ENCODE results near the gene OR6Q1.
"Not testable (repeated sequence)": the region's sequence is repeated elsewhere in the genome, so short reads cannot be mapped to it uniquely, and the experiment has no call there.

The OR6Q1 gene

GRCh38 chr11:58030653-58031052 lies at the start of gene OR6Q1:
OR6Q1 (plus strand) TSS chr11:58030953; CDS start chr11:58030953, 0 bp downstream.
- DNase-seq (ENCODE audit: low spot score): no peak

GRCh38 chr11:57981536-57981935 lies 49.2 kb upstream of the OR6Q1 start:
- DNase-seq (ENCODE audit: low spot score): no peak

GRCh38 chr11:57982776-57983175 lies 48.0 kb upstream of the OR6Q1 start:
- no peak for DNase-seq (ENCODE audit: low spot score)

GRCh38 chr11:57983191-57983590 lies 47.6 kb upstream of the OR6Q1 start:
- DNase-seq (ENCODE audit: low spot score): no peak

- DNase-seq (ENCODE audit: low spot score): not testable (repeated sequence)
Measured at GRCh38 chr11:57999523-57999922, 31.2 kb upstream of the OR6Q1 start.

- not testable (repeated sequence) for DNase-seq (ENCODE audit: low spot score)
Measured at GRCh38 chr11:58000021-58000420, 30.7 kb upstream of the OR6Q1 start.

GRCh38 chr11:58000699-58001098 lies 30.1 kb upstream of the OR6Q1 start:
- no peak for DNase-seq (ENCODE audit: low spot score)

GRCh38 chr11:58003036-58003435 lies 27.7 kb upstream of the OR6Q1 start:
- no peak for DNase-seq (ENCODE audit: low spot score)

GRCh38 chr11:58003591-58003990 lies 27.2 kb upstream of the OR6Q1 start:
- DNase-seq (ENCODE audit: low spot score): no peak

GRCh38 chr11:58004664-58005063 lies 26.1 kb upstream of the OR6Q1 start:
- DNase-seq (ENCODE audit: low spot score): no peak

GRCh38 chr11:58006940-58007339 lies 23.8 kb upstream of the OR6Q1 start:
- no peak for DNase-seq (ENCODE audit: low spot score)

GRCh38 chr11:58011771-58012170 lies 19.0 kb upstream of the OR6Q1 start:
- DNase-seq (ENCODE audit: low spot score): no peak

- DNase-seq (ENCODE audit: low spot score): no peak
Measured at GRCh38 chr11:58023435-58023931, 7.3 kb upstream of the OR6Q1 start, which contains the start of gene OR9Q1. OR9Q1 (plus strand) TSS chr11:58023881; CDS start chr11:58179445, 155,564 bp downstream.

GRCh38 chr11:58024601-58025091 lies 6.1 kb upstream of the OR6Q1 start:
- no peak for DNase-seq (ENCODE audit: low spot score)

GRCh38 chr11:58027341-58027740 lies 3.4 kb upstream of the OR6Q1 start:
- DNase-seq (ENCODE audit: low spot score): no peak

- DNase-seq (ENCODE audit: low spot score): no peak
Measured at GRCh38 chr11:58028687-58029411, 1.9 kb upstream of the OR6Q1 start.

- no peak for DNase-seq (ENCODE audit: low spot score)
Measured at GRCh38 chr11:58034471-58034870, 3.7 kb downstream of the OR6Q1 start.

- DNase-seq (ENCODE audit: low spot score): no peak
Measured at GRCh38 chr11:58039589-58039988, 8.8 kb downstream of the OR6Q1 start.

GRCh38 chr11:58043379-58043778 lies 12.6 kb downstream of the OR6Q1 start:
- DNase-seq (ENCODE audit: low spot score): no peak

- DNase-seq (ENCODE audit: low spot score): no peak
Measured at GRCh38 chr11:58046231-58046630, 15.5 kb downstream of the OR6Q1 start.

GRCh38 chr11:58047818-58048217 lies 17.1 kb downstream of the OR6Q1 start:
- DNase-seq (ENCODE audit: low spot score): no peak

GRCh38 chr11:58055806-58056401 lies 25.2 kb downstream of the OR6Q1 start:
- no peak for DNase-seq (ENCODE audit: low spot score)

- DNase-seq (ENCODE audit: low spot score): no peak
Measured at GRCh38 chr11:58057481-58057880, 26.7 kb downstream of the OR6Q1 start.
